HG03175 (cell line): ENCODE results near the gene RNF225.
A peak's percentile ranks its signal among the peaks of the same experiment; 100 is the strongest.
"Not testable (repeated sequence)": the region's sequence is repeated elsewhere in the genome, so short reads cannot be mapped to it uniquely, and the experiment has no call there.

Experiments used
- ATAC-seq: cut with Tn5 transposase; IDR thresholded peaks from one replicate; pipeline ENCODE4 v1.9.1; 2021; ENCODE audit warnings: mild to moderate bottlenecking, moderate library complexity; ENCODE audit not compliant: unreplicated experiment

RNF225 gene

GRCh38 chr19:58361900-58362271 lies 33.6 kb upstream of the RNF225 start:
- ATAC-seq, result peak; percentile 16

GRCh38 chr19:58362272-58362994 lies 33.0 kb upstream of the RNF225 start, which contains the start of gene ZNF497:
Gene ZNF497 (minus strand): TSS chr19:58362751. CDS start chr19:58357635, 5,116 bp downstream.
- ATAC-seq, result peak; percentile 78

GRCh38 chr19:58364146-58364545 lies 31.3 kb upstream of the RNF225 start:
- no peak for ATAC-seq

- no peak for ATAC-seq
Observed at GRCh38 chr19:58366585-58367430, 28.6 kb upstream of the RNF225 start.

GRCh38 chr19:58367698-58368454 lies 27.6 kb upstream of the RNF225 start:
- ATAC-seq, result no peak

GRCh38 chr19:58368561-58369360 lies 26.7 kb upstream of the RNF225 start:
- ATAC-seq, result no peak

- no peak for ATAC-seq
Observed at GRCh38 chr19:58372311-58373133, 22.9 kb upstream of the RNF225 start.

GRCh38 chr19:58374200-58374599 lies 21.3 kb upstream of the RNF225 start:
- no peak for ATAC-seq

GRCh38 chr19:58376724-58377123 lies 18.7 kb upstream of the RNF225 start:
- ATAC-seq, result not testable (repeated sequence)

- ATAC-seq, result no peak
Observed at GRCh38 chr19:58379246-58379645, 16.2 kb upstream of the RNF225 start.

- ATAC-seq, result no peak
Observed at GRCh38 chr19:58380037-58380661, 15.3 kb upstream of the RNF225 start.

- ATAC-seq, result peak; percentile 84
Observed at GRCh38 chr19:58380662-58381459, 14.6 kb upstream of the RNF225 start, which contains the start of gene ZNF837. Gene ZNF837 (minus strand): TSS chr19:58381030. CDS start chr19:58369332, 11,698 bp downstream.

- ATAC-seq, result no peak
Observed at GRCh38 chr19:58381460-58382212, 13.8 kb upstream of the RNF225 start.

GRCh38 chr19:58382997-58383603 lies 12.4 kb upstream of the RNF225 start:
- no peak for ATAC-seq

GRCh38 chr19:58385313-58385890 lies 10.1 kb upstream of the RNF225 start:
- no peak for ATAC-seq

GRCh38 chr19:58385891-58386575 lies 9.4 kb upstream of the RNF225 start:
- ATAC-seq, result peak; percentile 11
